Measurements from ENCODE around the gene FNDC5. TPM values are rescaled to one million over a fixed set of nuclear protein-coding genes. Genes with fewer than 3 reads are reported as not detected.

The FNDC5 gene
- total and polyA plus RNA-seq, 10 of the 15 experiments (the other 5 are each of a cell fraction or from before 2014, with no cell fraction given), result 0.01 to 0.29 (median 0.19) TPM; not detected in 4

DNA sequence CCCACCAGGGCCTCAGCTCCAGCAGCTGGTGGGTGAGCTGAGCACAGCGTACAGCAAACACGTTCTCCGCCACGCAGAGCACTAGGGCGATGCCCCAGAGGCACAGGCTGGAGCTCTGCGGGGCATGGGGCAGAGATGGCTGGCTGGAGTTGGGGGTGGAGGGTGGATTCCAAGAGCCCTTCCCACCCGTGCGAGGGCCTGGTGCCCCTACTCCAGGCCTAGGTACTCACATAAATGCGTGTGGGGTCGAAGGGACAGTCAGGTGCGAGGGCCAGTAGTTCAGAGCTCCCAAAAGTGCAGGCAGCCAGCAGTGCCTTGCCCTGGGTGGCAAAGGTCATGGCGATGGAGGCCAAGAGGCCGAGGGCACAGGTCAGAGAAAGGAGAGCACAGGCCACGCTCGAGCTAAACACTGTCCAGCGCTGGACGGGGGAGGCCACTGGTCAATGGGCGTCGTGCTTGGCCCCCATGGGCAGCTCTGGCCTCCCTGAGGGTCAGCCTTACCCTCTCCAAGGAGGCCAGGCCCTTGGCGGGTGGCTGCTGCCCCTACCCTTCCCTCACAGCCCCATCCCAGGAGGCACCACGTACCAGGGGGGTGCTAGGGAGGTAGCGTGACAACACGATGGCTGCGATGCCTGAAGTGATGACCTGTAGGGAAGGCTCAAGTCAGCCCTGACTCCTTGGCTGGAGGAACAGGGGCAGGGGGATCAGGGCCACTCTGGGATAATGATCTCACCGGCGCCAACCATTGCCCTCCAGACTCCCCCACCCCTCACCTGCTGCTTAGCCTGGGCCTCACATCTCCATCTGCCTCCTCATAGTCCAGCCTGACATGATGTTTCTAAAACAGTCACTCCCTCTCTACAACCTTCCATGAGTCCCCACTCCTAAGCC lies 24.9 kb upstream of the FNDC5 start:
- no peaks in the 10 kb centered on the region for H3K36me3 ChIP-seq (ENCODE audit: control insufficient read depth in 2 of 2, insufficient read depth in 2 of 2, low read length in 1 of 2)
- intact Hi-C loops (cut with micrococcal nuclease; ENCODE audit: unreplicated experiment) (no loop called here), in situ Hi-C loops (cut with MboI) (no loop called here)
- DNase-seq (ENCODE audit: low read depth, low spot score) (no peak), ATAC-seq (no peak), FAIRE-seq (no peak)
- ChIA-PET CTCF (interaction anchor here (0.6 to 6.5 kb wide), 2 partner anchors 19 to 453 kb away, joined by 4 to 36 read pairs; no protein-coding TSS in a partner anchor), RAD21 (ENCODE audit: unreplicated experiment) (no interaction called here), POLR2A (interaction anchor here (0.6 kb wide), 1 partner anchor 11 kb away, joined by 5 read pairs; no protein-coding TSS in a partner anchor), SMC1A (ENCODE audit: uncharacterized antibody, unreplicated experiment) (no interaction called here)
- no peak overlapping the region for H3K27ac ChIP-seq (ENCODE audit: control insufficient read depth, insufficient read depth)
- no peaks in the 10 kb centered on the region; the same call in 2 of the 3 replicates for H3K9me3 ChIP-seq (replicated peaks; ENCODE audit: control insufficient read depth, insufficient read depth, low read length)
- H3K4me3 ChIP-seq, result no peak overlapping the region
- H3K9ac ChIP-seq (ENCODE audit: control insufficient read depth, insufficient read depth, low read length), result no peak overlapping the region
- H2AFZ ChIP-seq (ENCODE audit: control insufficient read depth, low read depth, low read length), result no peak overlapping the region
- no peak overlapping the region for H3K4me2 ChIP-seq (ENCODE audit: control insufficient read depth, insufficient read depth)
- H3K27me3 ChIP-seq (replicated peaks in 1 of 2; ENCODE audit: control insufficient read depth in 2 of 2, insufficient read depth in 2 of 2, low read length in 1 of 2), result peaks cover 10 to 19% of the 10 kb centered on the region in 2 experiments
- H4K20me1 ChIP-seq (ENCODE audit: control insufficient read depth, insufficient read depth), result no peaks in the 10 kb centered on the region
- H3K79me2 ChIP-seq (ENCODE audit: control insufficient read depth, insufficient read depth, low read length), result no peaks in the 10 kb centered on the region
- WGBS (ENCODE audit: insufficient coverage, insufficient replicate concordance, low lambda C conversion rate, missing lambda C conversion rate), result 54% methylated on average over 26 of the region's 26 CpGs
- no peaks in the 10 kb centered on the region for H3K4me1 ChIP-seq (ENCODE audit: control insufficient read depth, insufficient read depth, low read length)
- BruUV-seq (replicated peaks), result no TSS peak
- TF ChIP-seq, protein P1, sequence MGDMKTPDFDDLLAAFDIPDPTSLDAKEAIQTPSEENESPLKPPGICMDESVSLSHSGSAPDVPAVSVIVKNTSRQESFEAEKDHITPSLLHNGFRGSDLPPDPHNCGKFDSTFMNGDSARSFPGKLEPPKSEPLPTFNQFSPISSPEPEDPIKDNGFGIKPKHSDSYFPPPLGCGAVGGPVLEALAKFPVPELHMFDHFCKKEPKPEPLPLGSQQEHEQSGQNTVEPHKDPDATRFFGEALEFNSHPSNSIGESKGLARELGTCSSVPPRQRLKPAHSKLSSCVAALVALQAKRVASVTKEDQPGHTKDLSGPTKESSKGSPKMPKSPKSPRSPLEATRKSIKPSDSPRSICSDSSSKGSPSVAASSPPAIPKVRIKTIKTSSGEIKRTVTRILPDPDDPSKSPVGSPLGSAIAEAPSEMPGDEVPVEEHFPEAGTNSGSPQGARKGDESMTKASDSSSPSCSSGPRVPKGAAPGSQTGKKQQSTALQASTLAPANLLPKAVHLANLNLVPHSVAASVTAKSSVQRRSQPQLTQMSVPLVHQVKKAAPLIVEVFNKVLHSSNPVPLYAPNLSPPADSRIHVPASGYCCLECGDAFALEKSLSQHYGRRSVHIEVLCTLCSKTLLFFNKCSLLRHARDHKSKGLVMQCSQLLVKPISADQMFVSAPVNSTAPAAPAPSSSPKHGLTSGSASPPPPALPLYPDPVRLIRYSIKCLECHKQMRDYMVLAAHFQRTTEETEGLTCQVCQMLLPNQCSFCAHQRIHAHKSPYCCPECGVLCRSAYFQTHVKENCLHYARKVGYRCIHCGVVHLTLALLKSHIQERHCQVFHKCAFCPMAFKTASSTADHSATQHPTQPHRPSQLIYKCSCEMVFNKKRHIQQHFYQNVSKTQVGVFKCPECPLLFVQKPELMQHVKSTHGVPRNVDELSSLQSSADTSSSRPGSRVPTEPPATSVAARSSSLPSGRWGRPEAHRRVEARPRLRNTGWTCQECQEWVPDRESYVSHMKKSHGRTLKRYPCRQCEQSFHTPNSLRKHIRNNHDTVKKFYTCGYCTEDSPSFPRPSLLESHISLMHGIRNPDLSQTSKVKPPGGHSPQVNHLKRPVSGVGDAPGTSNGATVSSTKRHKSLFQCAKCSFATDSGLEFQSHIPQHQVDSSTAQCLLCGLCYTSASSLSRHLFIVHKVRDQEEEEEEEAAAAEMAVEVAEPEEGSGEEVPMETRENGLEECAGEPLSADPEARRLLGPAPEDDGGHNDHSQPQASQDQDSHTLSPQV (IDR thresholded peaks at IDR 0.05), result no peak
- no peak for TF ChIP-seq NR2C1 (IDR thresholded peaks at IDR 0.05)
- TF ChIP-seq NFXL1 (IDR thresholded peaks at IDR 0.05; ENCODE audit: borderline replicate concordance), result no peak
- TF ChIP-seq POU2F2 (IDR thresholded peaks at IDR 0.05; ENCODE audit: borderline replicate concordance, low read depth, low read length), result no peak
- no peak for TF ChIP-seq ZZZ3 (IDR thresholded peaks at IDR 0.05; ENCODE audit: control insufficient read depth, insufficient read length, low read depth)
- no peak for TF ChIP-seq POLR2AphosphoS2 (IDR thresholded peaks at IDR 0.05; ENCODE audit: low read depth, low read length)
- TF ChIP-seq CHD1 (IDR thresholded peaks at IDR 0.05; ENCODE audit: low read depth, low read length), result no peak
- no peak for TF ChIP-seq ELK1 (IDR thresholded peaks at IDR 0.05; ENCODE audit: low read depth, low read length)
- TF ChIP-seq RB1 (IDR thresholded peaks at IDR 0.05; ENCODE audit: borderline replicate concordance), result no peak
- TF ChIP-seq, protein P2, sequence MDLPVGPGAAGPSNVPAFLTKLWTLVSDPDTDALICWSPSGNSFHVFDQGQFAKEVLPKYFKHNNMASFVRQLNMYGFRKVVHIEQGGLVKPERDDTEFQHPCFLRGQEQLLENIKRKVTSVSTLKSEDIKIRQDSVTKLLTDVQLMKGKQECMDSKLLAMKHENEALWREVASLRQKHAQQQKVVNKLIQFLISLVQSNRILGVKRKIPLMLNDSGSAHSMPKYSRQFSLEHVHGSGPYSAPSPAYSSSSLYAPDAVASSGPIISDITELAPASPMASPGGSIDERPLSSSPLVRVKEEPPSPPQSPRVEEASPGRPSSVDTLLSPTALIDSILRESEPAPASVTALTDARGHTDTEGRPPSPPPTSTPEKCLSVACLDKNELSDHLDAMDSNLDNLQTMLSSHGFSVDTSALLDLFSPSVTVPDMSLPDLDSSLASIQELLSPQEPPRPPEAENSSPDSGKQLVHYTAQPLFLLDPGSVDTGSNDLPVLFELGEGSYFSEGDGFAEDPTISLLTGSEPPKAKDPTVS (IDR thresholded peaks at IDR 0.05; ENCODE audit: low read depth, low read length), result no peak
- TF ChIP-seq TARDBP (IDR thresholded peaks at IDR 0.05; ENCODE audit: borderline replicate concordance), result no peak
- TF ChIP-seq TCF7 (IDR thresholded peaks at IDR 0.05; ENCODE audit: borderline replicate concordance), result no peak
- no peak for TF ChIP-seq ESRRA (IDR thresholded peaks at IDR 0.05; ENCODE audit: low read length)
- no peak for TF ChIP-seq KDM1A (IDR thresholded peaks at IDR 0.05; ENCODE audit: borderline replicate concordance)
- no peak for TF ChIP-seq SIX5 (IDR thresholded peaks at IDR 0.05; ENCODE audit: low read depth, low read length, severe bottlenecking)

Measured in GM12878 (cell line).